HG03520 (cell line): ENCODE data around the gene MYO1A.

Source experiments
- ATAC-seq: cut with Tn5 transposase; IDR thresholded peaks from one replicate; pipeline ENCODE4 v1.9.1; 2021; ENCODE audit warnings: mild to moderate bottlenecking, moderate library complexity; ENCODE audit not compliant: unreplicated experiment

MYO1A gene

DNA sequence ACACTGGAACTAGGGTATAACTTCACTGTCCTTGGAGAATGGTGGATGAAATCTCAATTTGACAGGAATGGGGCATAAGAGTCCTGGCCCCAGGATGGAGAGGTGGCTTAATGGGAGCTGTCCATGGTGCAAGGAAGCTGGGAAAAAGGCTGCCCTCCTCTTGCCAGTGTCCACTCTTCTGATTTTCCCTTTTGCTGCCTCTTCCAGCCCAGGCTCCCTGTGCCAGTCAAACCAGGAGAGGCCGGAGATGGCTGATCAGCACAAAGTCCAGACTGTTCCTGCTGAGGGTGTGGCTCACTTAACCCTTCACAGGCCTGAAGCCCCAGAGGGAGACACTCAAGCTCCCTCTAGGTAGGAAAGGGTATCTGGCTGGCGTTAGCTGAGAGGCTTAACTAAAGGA lies at the start of gene MYO1A:
Gene MYO1A (minus strand): TSS at position 240 of the 400 bp plus-strand sequence. CDS start 1,806 bp downstream, outside the sequence.
- ATAC-seq = no peak

- ATAC-seq = no peak
Observed at GRCh38 chr12:57099047-57099714, 49.3 kb upstream of the MYO1A start.

GRCh38 chr12:57098546-57098945 lies 48.6 kb upstream of the MYO1A start:
- no peak for ATAC-seq

- ATAC-seq = no peak
Observed at GRCh38 chr12:57097554-57097835, 47.6 kb upstream of the MYO1A start.

GRCh38 chr12:57096748-57097553 lies 47.0 kb upstream of the MYO1A start:
- ATAC-seq = no peak

DNA sequence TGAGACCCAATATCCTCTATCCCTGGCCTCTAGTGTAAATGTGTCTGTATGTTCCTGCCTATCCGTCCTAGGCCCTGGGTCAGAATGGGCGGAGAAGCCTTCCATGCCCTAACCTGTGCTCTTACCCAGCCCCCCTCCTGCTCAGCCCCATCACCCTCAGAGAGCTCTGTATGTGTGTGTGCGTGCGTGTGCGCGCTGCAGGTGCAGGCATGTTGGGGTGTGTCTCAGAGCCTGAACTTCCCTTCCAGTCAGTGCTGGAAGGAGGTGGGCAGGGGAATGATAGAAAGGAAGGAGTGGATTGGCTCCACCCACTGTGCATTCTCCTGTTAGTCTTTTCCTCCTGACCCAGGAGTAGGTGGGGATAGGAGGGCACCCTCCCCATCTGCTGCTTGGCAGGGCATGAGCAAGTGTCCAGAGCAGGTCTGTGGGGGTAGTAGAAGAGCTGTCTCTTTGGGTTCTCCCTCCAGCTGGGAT lies 46.2 kb upstream of the MYO1A start:
- no peak for ATAC-seq

DNA sequence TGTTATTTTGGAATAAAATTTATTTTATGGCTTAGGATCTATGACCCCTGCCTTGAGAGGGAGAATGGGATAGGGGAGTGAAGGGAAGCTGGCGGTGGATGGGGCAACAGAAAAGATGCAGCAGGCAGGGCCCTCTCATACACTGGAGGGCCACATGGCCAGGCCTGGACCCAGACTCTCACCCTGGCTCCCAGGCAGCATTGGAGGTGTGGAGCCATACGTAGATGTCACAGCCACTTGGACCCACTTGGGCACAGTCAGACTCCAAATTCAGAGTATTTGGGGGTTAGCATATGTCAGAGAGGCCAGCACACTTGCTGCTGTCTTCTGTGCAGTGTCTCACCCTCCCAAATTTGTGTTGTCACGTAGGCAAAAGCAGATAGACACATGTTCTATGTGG lies 45.5 kb upstream of the MYO1A start:
- ATAC-seq = no peak

DNA sequence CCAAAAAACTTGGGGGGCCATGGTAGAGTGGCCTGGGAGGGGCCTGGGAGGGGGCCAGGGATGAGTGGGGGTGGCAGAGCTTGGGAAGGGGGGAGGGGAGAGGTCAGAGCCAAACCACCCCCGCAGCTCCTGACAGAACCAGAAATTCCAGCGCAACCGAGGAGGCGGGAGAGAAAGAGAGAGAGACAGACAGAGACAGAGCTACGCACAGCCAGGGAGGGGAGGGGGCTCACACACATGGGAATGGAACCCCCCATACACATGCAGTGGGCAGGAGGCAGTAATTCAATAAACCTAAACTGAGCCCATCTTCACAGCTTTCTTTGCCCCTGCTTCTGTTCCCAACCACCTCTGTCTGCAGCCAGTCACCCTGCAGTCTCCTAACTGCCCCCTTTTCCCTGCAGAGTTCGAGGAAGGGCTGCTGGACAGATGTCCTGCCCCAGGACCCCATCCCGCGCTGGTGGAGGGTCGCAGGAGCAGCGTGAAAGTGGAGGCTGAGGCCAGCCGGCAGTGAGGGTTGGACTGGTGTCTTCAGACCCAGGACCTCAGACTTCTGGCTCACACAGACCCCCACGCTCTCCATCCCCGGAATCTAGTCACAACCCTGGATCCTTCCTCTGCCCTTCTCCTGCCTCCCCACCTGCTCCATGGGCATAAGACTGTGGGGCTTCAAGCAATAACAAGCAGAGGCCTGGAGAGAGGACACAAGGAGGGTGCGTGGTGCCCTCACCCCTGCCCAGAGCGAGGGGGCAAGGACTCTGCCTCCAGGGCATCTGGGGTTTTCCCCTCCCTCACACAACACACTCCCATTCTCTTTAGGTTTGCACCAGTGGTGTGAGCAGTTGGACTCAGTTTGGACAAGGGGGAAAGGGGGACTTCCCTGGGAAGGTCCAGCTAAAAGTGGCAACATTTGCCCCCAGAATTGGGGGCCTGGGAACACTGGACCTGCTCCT lies 44.6 kb upstream of the MYO1A start:
- ATAC-seq = no peak

DNA sequence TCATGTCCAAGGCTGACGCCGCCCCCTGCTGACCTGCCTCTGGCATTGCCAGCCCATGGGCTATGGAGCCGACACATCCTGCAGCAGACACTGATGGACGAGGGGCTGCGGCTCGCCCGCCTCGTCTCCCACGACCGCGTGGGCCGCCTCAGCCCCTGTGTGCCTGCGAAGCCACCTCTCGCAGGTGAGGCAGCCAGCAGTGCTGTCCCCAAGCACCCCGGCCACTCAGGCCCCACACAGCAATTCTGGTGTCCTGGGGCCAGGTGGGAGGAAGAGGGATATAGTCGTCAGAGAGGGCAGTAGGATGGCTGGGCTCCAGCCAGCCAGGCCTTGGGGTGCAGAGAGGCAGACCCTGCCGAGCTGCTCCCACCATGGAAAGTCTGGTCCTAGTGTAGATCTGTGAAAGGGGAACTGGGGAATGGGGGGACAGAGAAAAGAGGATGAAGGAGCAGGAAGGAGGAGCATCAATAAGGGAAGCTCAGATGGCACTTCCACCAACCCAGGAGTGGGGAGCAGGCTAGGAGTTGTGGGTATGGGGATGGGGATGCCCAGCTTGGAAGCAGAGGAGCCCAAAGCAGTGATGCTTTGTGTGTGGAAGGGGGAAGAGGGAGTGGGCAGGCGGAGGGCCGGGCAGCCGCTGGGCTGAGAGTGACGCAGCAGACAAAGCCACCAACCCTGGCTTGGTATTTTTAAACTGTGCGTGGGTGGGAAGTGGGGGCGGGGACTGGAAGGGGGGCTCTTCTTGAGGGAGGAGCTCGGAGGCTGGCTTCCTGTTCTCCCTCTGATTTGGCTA lies 43.7 kb upstream of the MYO1A start:
- no peak for ATAC-seq

- no peak for ATAC-seq
Observed at GRCh38 chr12:57092876-57093414, 43.0 kb upstream of the MYO1A start.

DNA sequence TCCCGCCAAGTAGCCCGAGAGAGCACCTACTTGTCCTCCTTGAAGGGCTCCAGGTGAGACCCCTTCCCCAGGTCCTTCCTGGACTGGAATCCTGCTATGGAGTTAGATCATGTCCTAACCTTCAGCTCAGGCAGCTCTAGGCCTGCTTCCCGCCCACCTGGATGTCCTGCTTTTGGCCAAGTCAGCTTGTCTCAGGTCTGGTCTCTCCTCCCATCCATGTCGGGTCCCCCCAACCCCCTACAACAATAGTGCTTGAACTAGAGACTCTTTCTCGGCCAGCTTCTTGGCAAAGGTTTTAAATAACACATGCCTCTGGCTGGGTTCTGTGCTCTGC lies 42.6 kb upstream of the MYO1A start:
- no peak for ATAC-seq

- no peak for ATAC-seq
Observed at GRCh38 chr12:57091638-57092528, 42.0 kb upstream of the MYO1A start.

GRCh38 chr12:57090924-57091637 lies 41.2 kb upstream of the MYO1A start:
- no peak for ATAC-seq

GRCh38 chr12:57090490-57090889 lies 40.6 kb upstream of the MYO1A start:
- ATAC-seq = no peak

- no peak for ATAC-seq
Observed at GRCh38 chr12:57089271-57090245, 39.6 kb upstream of the MYO1A start.

DNA sequence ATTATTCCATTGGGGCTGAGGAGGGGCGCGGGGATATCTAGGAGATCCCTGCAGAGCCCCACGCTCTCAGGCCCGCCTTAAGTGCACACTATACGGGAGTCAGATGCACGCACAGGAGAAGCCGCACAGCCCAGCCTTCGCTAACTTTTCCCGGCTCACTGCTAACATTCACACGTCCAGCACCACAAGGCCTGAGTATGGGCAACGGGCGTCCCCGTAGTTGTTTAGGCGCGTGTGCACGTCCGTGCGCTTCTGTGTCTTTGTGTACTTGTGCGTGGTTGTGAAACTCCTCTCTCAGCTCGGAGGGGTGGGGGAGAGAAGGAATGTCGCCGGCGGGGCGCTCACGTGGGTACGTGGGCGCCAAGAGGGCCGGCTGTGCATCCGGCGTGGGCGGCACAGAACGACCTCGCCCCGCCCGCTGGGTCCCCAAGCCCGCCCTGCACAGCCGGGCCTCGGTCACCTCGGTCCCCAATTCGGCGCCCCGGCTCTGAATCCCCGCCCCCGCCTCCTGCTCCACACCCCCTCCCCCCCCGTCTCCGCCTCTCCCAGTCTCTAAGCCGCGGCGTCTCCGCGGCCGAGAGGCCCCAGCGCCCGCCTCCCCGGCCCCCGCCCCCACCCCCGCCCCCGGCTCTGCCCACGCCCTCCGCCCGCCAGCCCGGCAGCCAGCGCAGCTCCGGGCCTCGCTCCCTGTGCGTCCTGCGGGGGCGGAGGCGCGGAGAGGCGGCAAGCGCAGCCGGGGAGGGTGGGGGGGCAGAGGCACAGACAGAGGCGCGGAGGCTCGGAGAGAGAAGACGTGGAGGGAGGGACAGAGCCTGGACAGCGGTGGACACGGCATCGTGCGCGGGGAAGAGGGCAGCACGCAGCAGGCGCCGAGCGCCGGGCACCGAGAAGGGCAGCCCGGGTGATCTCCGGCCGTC lies 38.7 kb upstream of the MYO1A start, which contains the start of gene NAB2:
Gene NAB2 (plus strand): TSS at position 761 of the 917 bp plus-strand sequence. CDS start 158 bp downstream, outside the sequence.
- peak; percentile 34 for ATAC-seq
